Esophagus muscularis mucosa (tissue), 4 donors: ENCODE data around the gene ENDOD1. TPM values are rescaled to one million over a fixed set of nuclear protein-coding genes. Genes with fewer than 3 reads are reported as not detected.
"Not testable (repeated sequence)": the region's sequence is repeated elsewhere in the genome, so short reads cannot be mapped to it uniquely, and the experiment has no call there.

Source experiments
- DNase-seq: peaks from one replicate; pipeline ENCODE4 v3.0.0-alpha.2; 2017; ENCODE audit errors: extremely low spot score
- H3K27ac ChIP-seq, 4 donors: fragments of 200-600 bp; sonication (generic); replicated peaks in 1 of 4; 1 replicate in 3 of 4; 2 replicates in 1 of 4; pipeline ENCODE4 v1.5.1; 2016 to 2019; ENCODE audit warnings: mild to moderate bottlenecking in 1 of 4
- H3K27me3 ChIP-seq, 4 donors: fragments of 200-600 bp; sonication (generic); one replicate each; pipeline versions ENCODE4 v1.5.1 to v1.6.0; 2016 to 2019
- H3K36me3 ChIP-seq, 4 donors: fragments of 200-600 bp; sonication (generic); one replicate each; pipeline ENCODE4 v1.5.1; 2016 to 2019
- H3K4me1 ChIP-seq, 4 donors: fragments of 200-600 bp; sonication (generic); one replicate each; pipeline ENCODE4 v1.5.1; 2016 to 2019
- H3K4me3 ChIP-seq, 4 donors: fragments of 200-600 bp; sonication (generic); 1 replicate in 2 of 4; 2 replicates in 2 of 4; pipeline ENCODE4 v1.5.1; 2016 to 2019; ENCODE audit warnings: mild to moderate bottlenecking in 4 of 4, moderate library complexity in 1 of 4
- H3K9me3 ChIP-seq, 4 donors: fragments of 200-600 bp; sonication (generic); 1 replicate in 3 of 4; 2 replicates in 1 of 4; pipeline ENCODE4 v1.5.1; 2016 to 2019
- CTCF ChIP-seq, 3 experiments: fragments of 200-600 bp in 2 of 3; fragments of 450-650 bp in 1 of 3; sonication (generic) in 2 of 3; IDR thresholded peaks; one replicate each; pipeline ENCODE4 v1.5.1; 2017 to 2019; ENCODE audit warnings: antibody characterized with exemption in 3 of 3, mild to moderate bottlenecking in 2 of 3, moderate library complexity in 1 of 3
- EP300 ChIP-seq: sonication (generic); formaldehyde crosslinking; IDR thresholded peaks from one replicate; pipeline ENCODE4 v1.6.1; 2017; ENCODE audit warnings: antibody characterized with exemption
- POLR2A ChIP-seq: fragments of 450-650 bp; IDR thresholded peaks from one replicate; pipeline ENCODE4 v1.6.1; 2017; ENCODE audit warnings: antibody characterized with exemption, moderate library complexity, mild to moderate bottlenecking, low read depth
- POLR2AphosphoS5 ChIP-seq, 2 donors: sonication (generic); formaldehyde crosslinking; IDR thresholded peaks; one replicate each; pipeline ENCODE4 v1.6.1; 2017; ENCODE audit warnings: antibody characterized with exemption in 2 of 2
- whole genome bisulfite sequencing: methylation state at CpG from one replicate; pipeline ENCODE4 v1.1.5; 2018; 5-methylcytosine and 5-hydroxymethylcytosine counted together
- intact Hi-C: fragments of 100-400 bp; cut with DNase I; formaldehyde crosslinking; loops from one replicate; pipeline ENCODE4 v1.15.1; 2023
- total RNA-seq, 4 donors: library from RNA; depleted of rRNA; stranded (reverse); fragments of >200 nt; gene quantifications; one replicate each; pipeline versions ENCODE4 v1.1.0 to v1.2.1, GENCODE V29; 2016

ENDOD1 gene
- total RNA-seq, 4 donors from 2014 or later = 37.6 to 43.2 (median 41.0) TPM

DNA sequence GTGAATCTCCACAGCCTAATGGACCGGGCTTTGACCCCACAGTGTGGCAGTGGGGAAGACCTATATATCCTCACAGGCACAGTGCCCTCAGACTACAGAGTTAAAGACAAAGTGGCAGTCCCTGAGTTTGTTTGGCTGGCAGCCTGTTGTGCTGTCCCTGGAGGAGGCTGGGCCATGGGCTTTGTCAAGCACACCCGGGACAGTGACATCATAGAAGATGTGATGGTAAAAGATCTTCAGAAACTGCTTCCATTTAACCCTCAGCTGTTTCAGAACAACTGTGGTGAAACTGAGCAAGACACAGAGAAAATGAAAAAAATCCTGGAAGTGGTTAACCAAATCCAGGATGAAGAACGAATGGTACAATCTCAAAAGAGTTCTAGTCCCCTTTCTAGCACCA, 39.0 kb downstream of the ENDOD1 start:
- Histone ChIP-seq H3K4me1 (no peaks in the 10 kb centered on the region), H3K36me3 (peaks cover 13 to 24% (median 17%) of the 10 kb centered on the region in 4 donors), H3K4me3 (no peak overlapping the region), H3K9me3 (no peaks in the 10 kb centered on the region), H3K27me3 (no peaks in the 10 kb centered on the region), H3K27ac (no peak overlapping the region)
- DNase-seq = no peak
- WGBS = 89% methylated on average over 3 of the region's 3 CpGs
- intact Hi-C loops = no loop called here
- TF ChIP-seq CTCF (IDR thresholded peaks at IDR 0.05) (no peak), POLR2A (no peak), POLR2AphosphoS5 (IDR thresholded peaks at IDR 0.05) (no peak), EP300 (no peak)

- intact Hi-C loops = no loop called here
- 76% methylated on average over 2 of the region's 2 CpGs for WGBS
- Histone ChIP-seq H3K27ac (no peak overlapping the region), H3K4me3 (no peak overlapping the region), H3K4me1 (peaks cover 5 to 8% (median 7%) of the 10 kb centered on the region in 4 donors), H3K36me3 (peaks cover 13 to 24% (median 17%) of the 10 kb centered on the region in 4 donors), H3K9me3 (no peaks in the 10 kb centered on the region), H3K27me3 (no peaks in the 10 kb centered on the region)
- no peak for TF ChIP-seq CTCF (IDR thresholded peaks at IDR 0.05)
- no peak for TF ChIP-seq POLR2A
- no peak for TF ChIP-seq EP300
- no peak for TF ChIP-seq POLR2AphosphoS5 (IDR thresholded peaks at IDR 0.05)
- DNase-seq = no peak
Measured at GRCh38 chr11:95132956-95133355, 43.3 kb downstream of the ENDOD1 start.

- no peak overlapping the region for H3K27ac ChIP-seq
- no peak overlapping the region for H3K4me3 ChIP-seq
- H3K36me3 ChIP-seq = peaks cover 0 to 8% (median 3%) of the 10 kb centered on the region in 4 donors
- TF ChIP-seq POLR2A (no peak), CTCF (IDR thresholded peaks at IDR 0.05) (no peak), POLR2AphosphoS5 (IDR thresholded peaks at IDR 0.05) (no peak), EP300 (no peak)
- intact Hi-C loops = no loop called here
- no peaks in the 10 kb centered on the region for H3K27me3 ChIP-seq
- 52% methylated on average over 5 of the region's 5 CpGs for WGBS
- peaks cover 5 to 8% (median 7%) of the 10 kb centered on the region in 4 donors for H3K4me1 ChIP-seq
- no peaks in the 10 kb centered on the region for H3K9me3 ChIP-seq
- DNase-seq = no peak
Measured at GRCh38 chr11:95134491-95134890, 44.8 kb downstream of the ENDOD1 start.

DNA sequence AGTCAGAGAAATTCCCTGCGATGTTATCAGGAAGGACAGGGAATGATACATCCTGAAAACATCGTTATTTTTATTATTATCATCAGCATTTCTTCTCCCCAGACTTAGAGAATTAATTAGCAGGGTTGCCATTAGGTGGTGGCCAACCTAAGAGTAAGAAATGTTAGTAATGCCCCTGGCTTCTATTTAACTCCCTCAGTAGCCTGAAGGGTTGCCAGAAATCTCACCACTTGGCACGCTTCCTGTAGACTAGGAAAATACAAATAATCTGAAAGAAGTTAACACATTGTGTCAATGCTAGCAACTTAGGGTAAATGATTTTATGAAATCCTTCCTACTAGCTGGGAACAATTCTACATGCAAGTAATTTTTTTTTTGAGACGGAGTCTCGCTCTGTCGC, 45.5 kb downstream of the ENDOD1 start:
- no peak for TF ChIP-seq CTCF (IDR thresholded peaks at IDR 0.05)
- TF ChIP-seq POLR2AphosphoS5 (IDR thresholded peaks at IDR 0.05) = no peak
- TF ChIP-seq POLR2A = no peak
- TF ChIP-seq EP300 = no peak
- WGBS = 68% methylated on average over 5 of the region's 6 CpGs
- no peak for DNase-seq
- H3K27ac ChIP-seq = no peak overlapping the region
- H3K4me3 ChIP-seq = no peak overlapping the region
- H3K27me3 ChIP-seq = no peaks in the 10 kb centered on the region
- intact Hi-C loops = loop anchor here (5.0 kb wide), 1 partner anchor 43 kb away; no protein-coding TSS in a partner anchor
- H3K36me3 ChIP-seq = peaks cover 0 to 7% (median 2%) of the 10 kb centered on the region in 4 donors
- H3K9me3 ChIP-seq = no peaks in the 10 kb centered on the region
- H3K4me1 ChIP-seq = peaks cover 5 to 8% (median 7%) of the 10 kb centered on the region in 4 donors

GRCh38 chr11:95135880-95136279, 46.2 kb downstream of the ENDOD1 start:
- Histone ChIP-seq H3K4me1 (peaks cover 5 to 8% (median 7%) of the 10 kb centered on the region in 4 donors), H3K27ac (no peak overlapping the region), H3K36me3 (peaks cover 0 to 7% (median 2%) of the 10 kb centered on the region in 4 donors), H3K9me3 (no peaks in the 10 kb centered on the region), H3K27me3 (no peaks in the 10 kb centered on the region), H3K4me3 (no peak overlapping the region)
- 100% methylated on average over 2 of the region's 2 CpGs for WGBS
- DNase-seq = no peak
- no peak for TF ChIP-seq POLR2AphosphoS5 (IDR thresholded peaks at IDR 0.05)
- no peak for TF ChIP-seq CTCF (IDR thresholded peaks at IDR 0.05)
- no peak for TF ChIP-seq EP300
- no peak for TF ChIP-seq POLR2A
- intact Hi-C loops = loop anchor here (5.0 kb wide), 1 partner anchor 44 kb away; no protein-coding TSS in a partner anchor

DNA sequence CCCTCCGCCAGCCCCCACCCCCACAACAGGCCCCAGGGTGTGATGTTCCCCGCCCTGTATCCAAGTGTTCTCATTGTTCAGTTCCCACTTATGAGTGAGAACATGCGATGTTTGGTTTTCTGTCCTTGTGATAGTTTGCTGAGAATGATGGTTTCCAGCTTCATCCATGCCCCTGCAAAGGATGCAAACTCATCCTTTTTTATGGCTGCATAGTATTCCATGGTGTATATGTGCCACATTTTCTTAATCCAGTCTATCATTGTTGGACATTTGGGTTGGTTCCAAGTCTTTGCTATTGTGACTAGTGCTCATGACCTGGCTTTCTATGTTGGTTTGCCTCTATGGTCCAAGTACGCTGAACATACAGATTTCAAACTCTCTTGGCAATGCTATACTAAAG, 47.1 kb downstream of the ENDOD1 start:
- not testable (repeated sequence) for DNase-seq, H3K27ac ChIP-seq, H3K36me3 ChIP-seq, H3K27me3 ChIP-seq, H3K4me1 ChIP-seq, H3K9me3 ChIP-seq, H3K4me3 ChIP-seq
- intact Hi-C loops = loop anchor here (5.0 kb wide), 1 partner anchor 44 kb away; no protein-coding TSS in a partner anchor
- 96% methylated on average over 4 of the region's 4 CpGs for WGBS
